ENCODE measurements around the gene UBD.

- TF ChIP-seq, protein P1, sequence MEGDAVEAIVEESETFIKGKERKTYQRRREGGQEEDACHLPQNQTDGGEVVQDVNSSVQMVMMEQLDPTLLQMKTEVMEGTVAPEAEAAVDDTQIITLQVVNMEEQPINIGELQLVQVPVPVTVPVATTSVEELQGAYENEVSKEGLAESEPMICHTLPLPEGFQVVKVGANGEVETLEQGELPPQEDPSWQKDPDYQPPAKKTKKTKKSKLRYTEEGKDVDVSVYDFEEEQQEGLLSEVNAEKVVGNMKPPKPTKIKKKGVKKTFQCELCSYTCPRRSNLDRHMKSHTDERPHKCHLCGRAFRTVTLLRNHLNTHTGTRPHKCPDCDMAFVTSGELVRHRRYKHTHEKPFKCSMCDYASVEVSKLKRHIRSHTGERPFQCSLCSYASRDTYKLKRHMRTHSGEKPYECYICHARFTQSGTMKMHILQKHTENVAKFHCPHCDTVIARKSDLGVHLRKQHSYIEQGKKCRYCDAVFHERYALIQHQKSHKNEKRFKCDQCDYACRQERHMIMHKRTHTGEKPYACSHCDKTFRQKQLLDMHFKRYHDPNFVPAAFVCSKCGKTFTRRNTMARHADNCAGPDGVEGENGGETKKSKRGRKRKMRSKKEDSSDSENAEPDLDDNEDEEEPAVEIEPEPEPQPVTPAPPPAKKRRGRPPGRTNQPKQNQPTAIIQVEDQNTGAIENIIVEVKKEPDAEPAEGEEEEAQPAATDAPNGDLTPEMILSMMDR (IDR thresholded peaks at IDR 0.05 in 4 of 5, conservative IDR thresholded peaks at IDR 0.05 in 1 of 5) = no peak
- no peak for TF ChIP-seq POLR2A (IDR thresholded peaks at IDR 0.05)
These were observed 49.3 kb downstream of the UBD start for GRCh38 chr6:29510202-29510601.
